Adrenal gland (tissue), 12 donors: ENCODE data around the gene PRLR. TPM values are rescaled to one million over a fixed set of nuclear protein-coding genes. Genes with fewer than 3 reads are reported as not detected.

Source experiments
- DNase-seq, 7 donors: peaks; one replicate each; pipeline ENCODE4 v3.0.0-alpha.2; 2019 to 2020
- H3K27ac ChIP-seq, 5 donors: fragments of 200-600 bp; sonication (generic) in 4 of 5; 1 replicate in 3 of 5; 2 replicates in 2 of 5; pipeline versions ENCODE4 v1.5.1 to v1.8.0; 2016 to 2020; ENCODE audit warnings: mild to moderate bottlenecking in 1 of 5
- H3K27me3 ChIP-seq: fragments of 200-600 bp; 2 replicates; pipeline ENCODE4 v1.8.0; 2021
- H3K36me3 ChIP-seq, 2 donors: fragments of 200-600 bp; replicated peaks in 1 of 2; 1 replicate in 1 of 2; 2 replicates in 1 of 2; pipeline versions ENCODE4 v1.5.1 to v1.8.0; 2018 to 2022
- H3K4me1 ChIP-seq, 2 donors: fragments of 200-600 bp; replicated peaks in 1 of 2; 1 replicate in 1 of 2; 2 replicates in 1 of 2; pipeline versions ENCODE4 v1.5.1 to v1.8.0; 2018 to 2021
- H3K4me3 ChIP-seq, 4 donors: fragments of 200-600 bp; sonication (generic) in 3 of 4; one replicate each; pipeline ENCODE4 v1.5.1; 2016 to 2018
- H3K9me3 ChIP-seq, 3 donors: fragments of 200-600 bp; sonication (generic) in 1 of 3; replicated peaks in 1 of 3; 1 replicate in 2 of 3; 2 replicates in 1 of 3; pipeline versions ENCODE4 v1.5.1 to v1.8.0; 2016 to 2021
- CTCF ChIP-seq, 6 experiments: fragments of 450-650 bp in 4 of 6; fragments of 200-600 bp in 2 of 6; sonication (generic) in 1 of 6; IDR thresholded peaks; 1 replicate in 5 of 6; 2 replicates in 1 of 6; pipeline versions ENCODE4 v1.5.1 to v1.8.0; 2016 to 2021; ENCODE audit warnings: antibody characterized with exemption in 6 of 6, mild to moderate bottlenecking in 2 of 6, moderate library complexity in 1 of 6
- POLR2A ChIP-seq, 2 donors: fragments of 450-650 bp; IDR thresholded peaks; one replicate each; pipeline ENCODE4 v1.6.1; 2017; ENCODE audit warnings: antibody characterized with exemption in 2 of 2, mild to moderate bottlenecking in 2 of 2, moderate library complexity in 1 of 2
- WGBS, 4 donors: extraction: QIAGEN DNeasy Blood & Tissue Kit in 2 of 4; methylation state at CpG; one replicate each; pipeline versions ENCODE4 v1.1.5 to v1.1.7; 2013 to 2017; 5-methylcytosine and 5-hydroxymethylcytosine counted together
- intact Hi-C, 2 donors: fragments of 100-400 bp; cut with DNase I; formaldehyde crosslinking; loops; one replicate each; pipeline versions ENCODE4 v1.14.1 to v1.15.0; 2022 to 2023
- polyA plus RNA-seq, 3 donors: library from polyadenylated mRNA; stranded (reverse); fragments of 200-250 nt in 2 of 3; fragments of 350-450 nt in 1 of 3; fragmentation: Illumina TruSeq in 1 of 3; extraction: RNeasy Lipid Tissue Mini Kit (QIAGEN cat#74804) in 1 of 3; gene quantifications; one replicate each; pipeline ENCODE4 v1.2.3, GENCODE V29; 2013 to 2014
- total RNA-seq, 9 donors: library from RNA; depleted of rRNA in 4 of 9; stranded (reverse); fragments of >200 nt in 4 of 9; fragments of 120-200 nt in 1 of 9; fragmentation: NEBNext Ultra II Directional in 1 of 9; extraction: Animal tissue kit (Norgen Biotek cat#: 25700) in 1 of 9; gene quantifications; one replicate each; pipeline versions ENCODE4 v1.1.0 to v1.2.4, GENCODE V29; 2013 to 2023
- donor health status: healthy with polysubstance abuse.
- donor health status: Bipolar disorder and iron deficiency.
- donor health status: DM: yes; HTN: yes; CAD: no.
- donor health status: DM: no; HTN: no; CAD: no.
- donor health status: DM: no; HTN: no; CAD: no.
- donor health status: DM: yes; HTN: yes; CAD: no.

PRLR gene
- total and polyA plus RNA-seq, 12 donors, result 2.1 to 149 (median 74.1) TPM

- Histone ChIP-seq H3K27me3 (no peaks in the 10 kb centered on the region), H3K4me1 (no peaks in the 10 kb centered on the region), H3K4me3 (no peak overlapping the region), H3K9me3 (no peaks in the 10 kb centered on the region), H3K27ac (no peak overlapping the region), H3K36me3 (no peaks in the 10 kb centered on the region)
- intact Hi-C loops, result loop anchor here in 1 of 2 donors (10.0 kb wide), 1 partner anchor 85 kb away; no protein-coding TSS in a partner anchor
- TF ChIP-seq POLR2A (IDR thresholded peaks at IDR 0.05) (no peak), CTCF (IDR thresholded peaks at IDR 0.05) (no peak)
- no peak for DNase-seq
- WGBS, 4 donors, result 92 to 96% (median 94%) methylated on average over 7 of the region's 7 CpGs
Observed at GRCh38 chr5:35180046-35180445, 50.2 kb downstream of the PRLR start.

GRCh38 chr5:35177783-35178182 is 52.5 kb downstream of the PRLR start:
- WGBS, 4 donors, result 92 to 95% (median 93%) methylated on average over 3 of the region's 3 CpGs

GRCh38 chr5:35172533-35172932 is 57.8 kb downstream of the PRLR start:
- Histone ChIP-seq H3K4me1 (no peaks in the 10 kb centered on the region), H3K36me3 (no peaks in the 10 kb centered on the region), H3K27me3 (no peaks in the 10 kb centered on the region), H3K4me3 (no peak overlapping the region), H3K27ac (no peak overlapping the region), H3K9me3 (peaks cover 0 to 1% (median 0%) of the 10 kb centered on the region in 3 donors)
- intact Hi-C loops, result no loop called here
- no peak for DNase-seq
- 78 to 82% (median 80%) methylated on average over 5 of the region's 5 CpGs for WGBS, 4 donors
- no peak for TF ChIP-seq POLR2A (IDR thresholded peaks at IDR 0.05)

More at GRCh38 chr5:35177783-35178182, 52.5 kb downstream of the PRLR start:
- no peak overlapping the region for H3K4me3 ChIP-seq
- H3K27ac ChIP-seq, result no peak overlapping the region
- TF ChIP-seq CTCF (IDR thresholded peaks at IDR 0.05) (no peak), POLR2A (IDR thresholded peaks at IDR 0.05) (no peak)
- H3K9me3 ChIP-seq, result no peaks in the 10 kb centered on the region
- intact Hi-C loops, result no loop called here
- H3K4me1 ChIP-seq, result no peaks in the 10 kb centered on the region
- no peaks in the 10 kb centered on the region for H3K27me3 ChIP-seq
- no peak for DNase-seq
- H3K36me3 ChIP-seq, result no peaks in the 10 kb centered on the region

GRCh38 chr5:35171991-35172390 is 58.3 kb downstream of the PRLR start:
- no peak overlapping the region for H3K4me3 ChIP-seq
- TF ChIP-seq POLR2A (IDR thresholded peaks at IDR 0.05) (no peak), CTCF (IDR thresholded peaks at IDR 0.05) (no peak)
- H3K27me3 ChIP-seq, result no peaks in the 10 kb centered on the region
- 74 to 86% (median 80%) methylated on average over 3 to 4 of the region's 4 CpGs for WGBS, 4 donors
- H3K36me3 ChIP-seq, result no peaks in the 10 kb centered on the region
- intact Hi-C loops, result no loop called here
- H3K27ac ChIP-seq, result no peak overlapping the region
- peaks cover 0 to 5% (median 0%) of the 10 kb centered on the region in 3 donors for H3K9me3 ChIP-seq
- DNase-seq, result no peak
- no peaks in the 10 kb centered on the region for H3K4me1 ChIP-seq

GRCh38 chr5:35171078-35171477 is 59.2 kb downstream of the PRLR start:
- intact Hi-C loops, result no loop called here
- H3K27me3 ChIP-seq, result no peaks in the 10 kb centered on the region

More at GRCh38 chr5:35171078-35171477, 59.2 kb downstream of the PRLR start:
- H3K4me1 ChIP-seq, result no peaks in the 10 kb centered on the region
- H3K27ac ChIP-seq, result no peak overlapping the region
- no peak overlapping the region for H3K4me3 ChIP-seq
- no peaks in the 10 kb centered on the region for H3K36me3 ChIP-seq
- TF ChIP-seq POLR2A (IDR thresholded peaks at IDR 0.05) (no peak), CTCF (IDR thresholded peaks at IDR 0.05) (no peak)
- H3K9me3 ChIP-seq, result peaks cover 0 to 5% (median 0%) of the 10 kb centered on the region in 3 donors
- no peak for DNase-seq
